KOPT-K1 (cell line): ENCODE data around the gene HAUS5.
"Not testable (repeated sequence)": the region's sequence is repeated elsewhere in the genome, so short reads cannot be mapped to it uniquely, and the experiment has no call there.

ENCODE experiments used
- H3K27ac ChIP-seq: fragments of 200-600 bp; sonication (generic); 2 replicates; pipeline ENCODE4 v1.5.1; 2016; ENCODE audit warnings: antibody characterized with exemption, mild to moderate bottlenecking, low read depth, low read length; ENCODE audit not compliant: poor library complexity, severe bottlenecking
- H3K36me3 ChIP-seq: fragments of 200-600 bp; sonication (generic); 2 replicates; pipeline ENCODE4 v1.5.1; 2017; ENCODE audit warnings: antibody characterized with exemption, mild to moderate bottlenecking, low read length, moderate library complexity; ENCODE audit not compliant: insufficient read depth
- H3K9me3 ChIP-seq: fragments of 200-600 bp; sonication (generic); 2 replicates; pipeline ENCODE4 v1.5.1; 2017; ENCODE audit warnings: antibody characterized with exemption, low read length, mild to moderate bottlenecking; ENCODE audit not compliant: insufficient read depth, poor library complexity, severe bottlenecking

The HAUS5 gene

DNA sequence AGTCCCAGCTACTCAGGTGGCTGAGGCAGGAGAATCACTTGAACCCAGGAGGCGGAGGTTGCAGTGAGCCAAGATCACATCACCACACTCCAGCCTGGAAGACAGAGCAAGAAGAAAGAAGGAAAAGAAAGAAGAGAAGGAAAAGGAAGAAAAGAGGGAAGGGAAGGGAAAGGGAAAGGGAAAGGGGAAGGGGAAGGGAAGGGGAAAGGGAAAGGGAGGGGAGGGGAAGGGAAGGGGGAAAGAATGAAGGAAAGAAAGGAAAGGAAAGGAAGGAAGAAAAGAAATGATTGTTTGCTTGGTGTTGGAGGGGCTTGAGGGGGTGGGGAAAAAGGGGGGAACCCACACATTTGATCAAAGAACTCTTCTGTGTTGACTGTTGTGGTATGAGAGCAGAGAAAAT is 16.6 kb upstream of the HAUS5 start:
- no peaks in the 10 kb centered on the region for H3K36me3 ChIP-seq
- H3K9me3 ChIP-seq, result no peaks in the 10 kb centered on the region
- no peak overlapping the region for H3K27ac ChIP-seq

DNA sequence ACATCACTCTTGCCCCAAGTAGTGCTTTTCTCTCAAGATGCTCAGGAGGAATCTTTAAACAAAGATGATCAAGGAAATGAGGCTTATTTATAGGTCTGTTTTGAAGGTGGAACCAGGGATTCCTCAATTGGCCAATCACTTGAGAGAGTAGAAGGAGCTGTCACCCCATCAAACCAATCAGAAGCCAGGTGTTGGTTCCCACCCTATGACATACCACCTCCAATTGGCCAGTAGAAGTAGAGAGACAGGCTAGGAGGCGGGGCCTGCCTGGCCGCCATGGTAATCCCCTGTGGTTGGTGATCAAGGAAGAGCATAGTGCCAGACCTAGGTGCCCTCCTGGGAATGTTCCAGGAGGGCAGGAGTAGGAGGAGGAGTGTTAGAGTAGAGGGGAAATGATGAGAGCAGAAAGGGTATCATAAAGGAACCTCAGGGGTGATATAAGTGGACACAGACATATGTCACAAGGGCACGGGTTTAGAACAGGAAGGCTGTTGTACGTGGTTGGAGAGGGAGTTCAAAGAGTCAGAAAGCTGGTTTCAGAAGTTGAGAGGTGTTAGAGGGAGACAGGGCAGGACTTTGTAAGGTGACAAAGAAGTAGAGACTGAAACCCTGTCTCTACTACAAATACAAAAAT is 16.1 kb upstream of the HAUS5 start:
- no peaks in the 10 kb centered on the region for H3K9me3 ChIP-seq
- H3K36me3 ChIP-seq, result no peaks in the 10 kb centered on the region
- H3K27ac ChIP-seq, result no peak overlapping the region

DNA sequence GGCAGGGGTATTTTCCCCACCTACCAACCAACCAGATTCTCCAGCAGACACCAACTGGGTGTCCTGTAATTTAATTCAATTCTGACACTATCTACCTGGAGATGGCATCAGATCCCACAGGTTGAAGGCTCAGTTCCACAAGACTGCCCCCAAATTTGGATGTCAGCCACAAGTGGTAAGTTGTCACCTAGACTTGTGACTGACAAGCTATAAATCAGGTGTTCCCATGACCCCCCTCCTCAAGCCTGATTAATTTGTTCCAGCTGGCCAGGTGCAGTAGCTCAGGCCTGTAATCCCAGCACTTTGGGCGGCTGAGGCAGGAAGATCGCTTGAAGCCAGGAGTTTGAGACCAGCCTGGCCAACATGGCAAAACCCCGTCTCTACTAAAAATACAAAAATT is 10.6 kb upstream of the HAUS5 start:
- no peaks in the 10 kb centered on the region for H3K36me3 ChIP-seq
- H3K27ac ChIP-seq, result no peak overlapping the region
- peaks cover 5% of the 10 kb centered on the region for H3K9me3 ChIP-seq

DNA sequence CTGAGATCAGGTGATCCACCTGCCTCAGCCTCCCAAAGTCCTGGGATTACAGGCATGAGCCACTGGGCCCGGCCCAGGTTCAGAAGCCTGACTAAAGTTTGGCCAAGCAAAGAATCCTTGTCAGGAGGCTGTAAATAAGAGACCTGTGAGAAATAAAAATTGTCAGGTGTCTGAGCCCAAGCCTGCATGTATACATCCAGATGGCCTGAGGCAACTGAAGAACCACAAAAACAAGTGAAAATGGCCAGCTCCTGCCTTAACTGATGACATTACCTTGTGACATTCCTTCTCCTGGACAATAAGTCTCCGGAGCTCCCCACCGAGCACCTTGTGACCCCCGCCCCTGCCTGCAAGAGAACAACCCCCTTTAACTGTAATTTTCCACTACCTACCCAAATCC is 8.1 kb upstream of the HAUS5 start:
- H3K36me3 ChIP-seq, H3K27ac ChIP-seq: not testable (repeated sequence)
- H3K9me3 ChIP-seq, result peaks cover 18% of the 10 kb centered on the region

DNA sequence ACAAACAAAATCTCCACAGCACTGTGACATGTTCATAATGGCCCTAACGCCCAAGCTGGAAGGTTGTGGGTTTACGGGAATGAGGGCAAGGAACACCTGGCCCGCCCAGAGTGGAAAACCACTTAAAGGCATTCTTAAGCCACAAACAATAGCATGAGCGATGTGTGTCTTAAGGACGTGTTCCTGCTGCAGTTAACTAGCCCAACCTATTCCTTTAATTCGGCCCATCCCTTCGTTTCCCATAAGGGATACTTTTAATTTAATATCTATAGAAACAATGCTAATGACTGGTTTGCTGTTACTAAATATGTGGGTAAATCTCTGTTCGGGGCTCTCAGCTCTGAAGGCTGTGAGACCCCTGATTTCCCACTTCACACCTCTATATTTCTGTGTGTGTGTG is 5.4 kb upstream of the HAUS5 start:
- not testable (repeated sequence) for H3K36me3 ChIP-seq, H3K27ac ChIP-seq
- H3K9me3 ChIP-seq, result peaks cover 18% of the 10 kb centered on the region

DNA sequence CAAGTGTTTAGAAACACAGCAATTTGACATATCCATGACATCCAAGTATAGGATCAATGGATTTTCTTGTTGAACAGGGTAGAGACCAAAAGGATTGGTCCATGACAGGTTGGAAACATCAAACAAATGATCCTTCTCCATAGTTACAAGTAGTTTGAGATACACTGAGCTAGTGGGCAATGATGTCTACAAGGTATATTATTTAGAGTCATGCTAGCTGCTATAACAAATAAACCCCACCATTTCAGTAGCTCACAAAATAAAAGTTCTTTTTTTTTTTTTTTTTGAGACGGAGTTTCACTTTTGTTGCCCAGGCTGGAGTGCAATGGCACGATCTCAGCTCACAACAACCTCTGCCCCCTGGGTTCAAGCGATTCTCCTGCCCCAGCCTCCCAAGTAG is 4.9 kb upstream of the HAUS5 start:
- peaks cover 18% of the 10 kb centered on the region for H3K9me3 ChIP-seq
- H3K36me3 ChIP-seq, result no peaks in the 10 kb centered on the region
- H3K27ac ChIP-seq, result no peak overlapping the region

DNA sequence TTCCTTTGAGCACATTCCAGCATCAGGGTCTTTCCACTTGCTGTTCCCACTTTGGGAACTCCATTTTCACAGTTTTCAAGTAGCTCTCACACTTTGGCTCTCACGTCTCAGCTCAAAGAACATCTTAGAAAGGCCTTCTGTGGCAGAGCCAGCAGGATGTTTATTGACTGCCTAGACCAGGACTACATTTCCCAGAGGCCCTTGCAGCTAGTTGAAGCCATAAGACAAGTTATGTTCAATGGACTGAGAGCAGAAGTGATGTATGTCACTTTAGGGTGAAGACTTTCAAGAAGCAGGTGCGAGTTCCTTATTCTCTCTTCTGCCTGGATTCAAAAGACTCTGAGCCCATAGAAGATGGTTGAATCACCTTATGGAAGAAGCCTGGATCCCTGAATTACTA is 4.3 kb upstream of the HAUS5 start:
- Histone ChIP-seq H3K9me3 (peaks cover 18% of the 10 kb centered on the region), H3K36me3 (no peaks in the 10 kb centered on the region), H3K27ac (no peak overlapping the region)

DNA sequence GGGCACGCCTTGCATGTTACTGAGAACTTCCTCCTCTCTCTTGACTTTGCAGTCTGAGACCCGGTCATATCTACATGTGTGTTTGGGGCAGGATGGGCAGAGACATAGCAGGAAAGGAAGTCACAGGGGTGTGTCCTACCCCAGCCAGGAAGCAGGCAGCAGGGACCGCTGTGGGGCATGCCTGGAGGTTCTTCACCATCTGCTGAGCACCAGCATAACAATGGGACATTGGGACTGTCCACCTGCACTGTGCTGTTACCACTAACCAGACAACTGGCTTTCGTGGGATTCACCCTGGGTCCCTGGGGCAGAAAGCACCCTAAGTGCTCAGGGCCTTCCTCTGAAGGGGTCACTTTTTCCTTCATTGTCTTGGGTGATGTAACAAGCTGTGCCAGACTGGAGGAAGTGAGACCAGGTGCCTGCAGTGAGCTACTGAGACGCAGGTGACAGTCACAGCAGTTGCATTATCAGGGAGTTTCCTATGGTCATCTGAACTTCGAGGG is 2.6 kb upstream of the HAUS5 start:
- no peak overlapping the region for H3K27ac ChIP-seq
- H3K9me3 ChIP-seq, result peaks cover 18% of the 10 kb centered on the region
- peaks cover 4% of the 10 kb centered on the region; the same call in 1 of the 2 replicates for H3K36me3 ChIP-seq

DNA sequence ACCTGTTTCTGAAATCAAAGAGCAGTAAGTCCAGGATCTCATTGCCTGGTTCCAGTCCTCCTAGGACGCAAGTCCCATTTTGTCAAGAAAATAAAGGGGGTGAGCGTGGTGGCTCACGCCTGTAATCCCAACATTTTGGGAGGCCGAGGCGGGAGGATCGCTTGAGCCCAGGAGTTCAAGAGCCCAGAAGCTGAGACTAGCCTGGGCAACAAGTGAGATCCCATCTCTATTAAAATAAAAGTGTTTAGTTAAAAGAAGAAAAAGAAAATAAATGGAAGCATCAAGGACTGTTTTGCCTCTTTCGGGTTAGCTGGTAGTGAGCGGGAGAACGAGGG is 344 bp upstream of the HAUS5 start:
- H3K36me3 ChIP-seq, result peaks cover 26% of the 10 kb centered on the region
- no peak overlapping the region for H3K27ac ChIP-seq
- peaks cover 12% of the 10 kb centered on the region for H3K9me3 ChIP-seq

DNA sequence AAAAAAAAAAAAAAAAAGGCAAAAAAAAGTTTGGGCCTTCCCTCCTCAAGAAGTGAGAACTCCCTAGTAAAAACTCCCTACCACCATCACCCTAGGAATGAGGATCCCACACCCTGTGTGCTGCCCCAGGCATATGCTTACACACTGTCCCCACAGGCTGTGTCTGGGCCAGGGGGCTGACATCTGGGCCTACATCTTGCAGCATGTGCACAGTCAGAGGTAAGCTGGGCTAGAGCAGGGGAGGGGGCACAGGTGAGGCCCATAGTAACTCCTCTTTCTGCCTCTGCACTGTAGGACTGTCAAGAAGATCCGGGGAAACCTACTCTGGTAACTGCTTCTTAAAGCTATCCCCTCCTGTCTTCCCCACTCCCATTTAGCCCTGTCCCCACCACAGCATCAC is 1.0 kb downstream of the HAUS5 start:
- Histone ChIP-seq H3K27ac (no peak overlapping the region), H3K9me3 (no peaks in the 10 kb centered on the region)

DNA sequence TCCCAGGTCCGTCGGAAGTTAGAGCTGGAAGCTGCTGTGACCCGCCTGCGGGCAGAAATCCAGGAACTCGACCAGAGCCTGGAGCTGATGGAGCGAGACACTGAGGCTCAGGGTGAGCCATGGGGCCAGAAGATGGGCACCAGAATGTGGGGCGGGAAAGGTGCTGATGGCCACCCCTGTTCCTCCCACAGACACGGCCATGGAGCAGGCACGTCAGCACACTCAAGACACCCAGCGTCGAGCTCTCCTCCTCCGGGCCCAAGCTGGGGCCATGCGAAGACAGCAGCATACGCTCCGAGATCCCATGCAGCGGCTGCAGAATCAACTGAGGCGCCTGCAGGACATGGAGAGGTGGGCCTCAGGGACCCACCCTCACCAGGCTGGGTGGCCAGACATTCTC is 2.5 kb downstream of the HAUS5 start:
- Histone ChIP-seq H3K9me3 (no peaks in the 10 kb centered on the region), H3K36me3 (peaks cover 54% of the 10 kb centered on the region), H3K27ac (no peak overlapping the region)

More for the DNA sequence above, 1.0 kb downstream of the HAUS5 start:
- H3K36me3 ChIP-seq, result peaks cover 39% of the 10 kb centered on the region

DNA sequence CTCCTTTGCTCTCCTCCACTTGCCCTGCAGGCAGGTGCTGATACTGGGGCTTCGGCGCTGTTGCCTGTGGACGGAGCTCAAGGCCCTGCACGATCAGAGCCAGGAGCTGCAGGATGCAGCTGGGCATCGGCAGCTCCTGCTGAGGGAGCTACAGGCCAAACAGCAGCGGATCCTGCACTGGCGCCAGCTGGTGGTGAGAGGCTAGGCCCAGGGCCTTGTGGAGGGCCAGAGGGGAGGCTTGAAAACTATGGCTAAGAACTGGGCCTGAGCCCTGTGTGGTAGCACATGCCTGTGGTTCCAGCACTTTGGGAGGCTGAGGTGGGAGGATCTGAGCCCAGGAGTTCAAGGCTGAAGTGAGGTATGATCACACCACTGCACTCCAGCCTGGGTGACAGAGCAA is 6.3 kb downstream of the HAUS5 start:
- Histone ChIP-seq H3K9me3 (no peaks in the 10 kb centered on the region), H3K27ac (no peak overlapping the region), H3K36me3 (peaks cover 81% of the 10 kb centered on the region)

DNA sequence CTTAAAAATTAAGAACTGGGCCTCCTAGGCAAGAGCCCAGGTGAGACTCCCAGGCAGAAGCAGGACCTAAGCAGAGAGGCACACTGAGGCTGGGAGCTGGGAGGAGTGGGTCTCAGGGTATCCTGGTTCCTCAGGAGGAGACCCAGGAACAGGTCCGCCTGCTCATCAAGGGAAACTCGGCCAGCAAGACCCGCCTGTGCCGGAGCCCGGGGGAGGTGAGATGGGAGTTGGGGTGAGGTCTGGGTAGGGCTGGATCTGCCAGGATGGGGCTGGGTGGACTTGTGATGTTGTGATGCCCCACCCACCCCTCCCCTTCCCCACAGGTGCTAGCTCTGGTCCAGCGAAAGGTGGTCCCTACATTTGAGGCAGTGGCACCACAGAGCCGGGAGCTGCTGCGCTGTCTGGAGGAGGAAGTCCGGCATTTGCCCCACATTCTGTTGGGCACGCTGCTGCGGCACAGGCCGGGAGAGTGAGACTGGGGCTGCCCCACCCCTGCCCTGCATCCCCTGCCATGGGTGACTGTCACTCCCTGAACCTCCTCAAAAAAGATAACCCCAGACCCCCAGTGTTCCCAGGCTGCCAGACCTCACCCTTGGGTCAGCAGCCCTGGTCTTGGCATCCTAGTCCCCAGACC is 6.9 kb downstream of the HAUS5 start:
- Histone ChIP-seq H3K36me3 (peaks cover 81% of the 10 kb centered on the region), H3K9me3 (no peaks in the 10 kb centered on the region), H3K27ac (no peak overlapping the region)

DNA sequence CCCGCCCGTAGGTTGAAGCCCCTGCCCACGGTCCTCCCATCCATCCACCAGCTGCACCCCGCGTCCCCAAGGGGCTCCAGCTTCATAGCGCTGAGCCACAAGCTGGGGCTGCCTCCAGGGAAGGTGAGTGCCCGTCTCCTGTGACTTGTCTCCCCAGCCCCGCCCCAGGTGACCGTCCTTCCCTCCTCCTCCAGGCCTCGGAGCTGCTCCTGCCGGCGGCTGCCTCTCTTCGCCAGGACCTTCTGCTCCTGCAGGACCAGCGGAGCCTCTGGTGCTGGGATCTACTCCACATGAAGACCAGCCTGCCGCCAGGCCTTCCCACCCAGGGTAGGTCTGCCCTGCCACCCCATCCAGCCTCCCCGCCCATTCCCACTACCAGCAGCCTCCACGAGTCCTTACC is 7.5 kb downstream of the HAUS5 start:
- H3K36me3 ChIP-seq, result peaks cover 76% of the 10 kb centered on the region
- no peak overlapping the region for H3K27ac ChIP-seq
- H3K9me3 ChIP-seq, result no peaks in the 10 kb centered on the region

DNA sequence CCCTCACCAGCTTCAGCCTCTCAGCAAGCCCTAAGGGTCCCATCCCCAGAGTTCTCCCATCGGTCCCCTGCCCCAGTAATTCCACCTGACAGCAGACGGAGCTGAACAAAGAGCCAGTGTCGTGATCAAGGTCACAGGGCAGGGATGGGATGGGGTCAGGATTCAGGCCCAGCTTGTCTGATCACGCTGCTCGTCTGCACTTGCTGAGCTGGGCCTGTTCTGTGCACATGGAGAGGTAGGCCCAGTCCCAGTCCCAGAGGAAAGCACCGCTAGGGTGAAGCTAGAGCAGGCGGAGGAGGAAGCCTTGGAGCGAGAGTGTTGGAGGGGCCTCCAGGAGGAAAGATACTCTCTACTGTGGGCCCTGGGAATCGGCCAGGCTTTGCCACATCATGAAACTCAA is 9.2 kb downstream of the HAUS5 start:
- Histone ChIP-seq H3K27ac (no peak overlapping the region), H3K36me3 (peaks cover 60% of the 10 kb centered on the region), H3K9me3 (no peaks in the 10 kb centered on the region)

DNA sequence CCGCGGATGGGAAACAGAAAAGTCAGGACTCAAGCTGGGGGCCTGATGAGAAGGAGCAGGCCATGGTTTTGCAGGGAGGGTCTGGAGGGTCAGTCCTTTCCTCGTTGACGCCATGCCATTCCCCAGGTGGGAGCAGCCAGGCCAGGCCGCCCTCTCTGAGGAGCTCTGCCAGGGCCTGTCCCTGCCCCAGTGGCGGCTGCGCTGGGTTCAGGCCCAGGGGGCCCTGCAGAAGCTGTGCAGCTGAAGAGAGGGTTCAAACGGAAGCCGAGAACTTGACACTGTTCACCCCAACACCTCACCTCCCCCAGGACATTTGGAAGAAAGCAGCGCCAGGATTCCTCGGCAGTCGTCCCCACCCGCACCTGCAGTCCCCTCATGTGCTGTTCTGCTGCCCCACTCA is 10.2 kb downstream of the HAUS5 start:
- Histone ChIP-seq H3K9me3 (no peaks in the 10 kb centered on the region), H3K36me3 (peaks cover 50% of the 10 kb centered on the region), H3K27ac (no peak overlapping the region)
